ENCODE results near the gene CD47.

- TF ChIP-seq CTCF (IDR thresholded peaks at IDR 0.05; ENCODE audit: low read depth, low read length): no peak
- TF ChIP-seq EZH2phosphoT487 (IDR thresholded peaks at IDR 0.05; ENCODE audit: low read depth): no peak
Measured at GRCh38 chr3:108065096-108065495, 25.7 kb downstream of the CD47 start.

Data from OCI-LY3 (cell line).